ENCODE measurements around the gene CALHM2.
"Not testable (repeated sequence)": the region's sequence is repeated elsewhere in the genome, so short reads cannot be mapped to it uniquely, and the experiment has no call there.

Gene CALHM2, protein sequence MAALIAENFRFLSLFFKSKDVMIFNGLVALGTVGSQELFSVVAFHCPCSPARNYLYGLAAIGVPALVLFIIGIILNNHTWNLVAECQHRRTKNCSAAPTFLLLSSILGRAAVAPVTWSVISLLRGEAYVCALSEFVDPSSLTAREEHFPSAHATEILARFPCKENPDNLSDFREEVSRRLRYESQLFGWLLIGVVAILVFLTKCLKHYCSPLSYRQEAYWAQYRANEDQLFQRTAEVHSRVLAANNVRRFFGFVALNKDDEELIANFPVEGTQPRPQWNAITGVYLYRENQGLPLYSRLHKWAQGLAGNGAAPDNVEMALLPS

DNA sequence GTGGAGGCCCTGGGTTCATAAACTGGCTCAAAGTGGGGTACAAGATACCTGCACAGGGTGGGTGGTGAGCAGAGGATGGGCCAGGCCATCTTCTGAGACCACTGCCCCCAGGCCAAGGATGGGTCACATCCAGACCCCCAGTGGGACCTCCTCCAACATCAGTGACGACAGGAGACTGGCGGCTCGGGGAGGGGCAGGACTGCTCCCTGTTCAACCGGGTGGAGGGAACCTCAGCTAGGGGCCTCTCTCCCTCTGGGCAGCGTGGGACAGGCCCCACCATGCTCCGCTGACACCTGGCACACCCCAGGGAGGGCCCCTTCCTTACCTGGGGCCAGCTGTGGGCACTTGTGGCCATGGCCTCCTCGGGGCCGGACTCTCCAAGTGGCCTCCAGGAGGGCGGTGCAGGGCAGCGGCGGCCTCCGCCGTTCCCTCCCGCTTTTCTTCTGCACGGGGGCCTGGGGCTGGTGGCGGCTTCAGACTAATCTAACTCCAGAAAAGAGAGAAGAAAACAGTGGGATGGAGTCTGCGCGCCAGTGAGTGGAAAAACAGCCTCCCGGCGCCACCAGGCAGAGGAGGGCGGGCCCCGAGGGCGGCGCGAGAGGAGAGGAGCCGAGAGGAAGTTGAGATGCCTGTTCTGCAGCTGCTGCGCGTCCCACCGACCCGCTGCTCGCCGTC, at the start of gene CALHM2:
Gene CALHM2, minus strand, starts transcription at position 540 of the 675 bp plus-strand sequence. CDS start 2,429 bp downstream, outside the sequence.
- peak; percentile 22 for DNase-seq (ENCODE audit: low spot score)

DNA sequence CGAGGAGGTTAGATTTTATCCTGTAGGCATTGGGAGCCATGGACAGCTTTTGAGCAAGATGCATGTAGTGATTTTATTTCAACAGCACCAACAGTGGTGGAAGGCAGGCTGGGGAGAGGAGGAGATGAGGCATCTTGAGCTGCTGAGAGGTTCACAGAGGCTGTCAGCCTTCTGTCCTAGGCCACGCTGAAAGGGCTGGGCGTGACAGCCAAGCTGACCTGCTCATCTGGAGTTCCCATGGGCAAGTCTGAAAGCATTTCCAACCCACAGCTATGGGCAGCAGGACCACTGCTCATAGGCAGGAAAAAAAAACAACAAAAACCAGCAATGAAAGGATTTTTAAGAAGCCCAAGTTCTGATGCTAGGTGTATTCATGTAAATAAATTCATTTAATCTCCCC, 49.0 kb upstream of the CALHM2 start:
- DNase-seq (ENCODE audit: low spot score): peak; percentile 10

DNA sequence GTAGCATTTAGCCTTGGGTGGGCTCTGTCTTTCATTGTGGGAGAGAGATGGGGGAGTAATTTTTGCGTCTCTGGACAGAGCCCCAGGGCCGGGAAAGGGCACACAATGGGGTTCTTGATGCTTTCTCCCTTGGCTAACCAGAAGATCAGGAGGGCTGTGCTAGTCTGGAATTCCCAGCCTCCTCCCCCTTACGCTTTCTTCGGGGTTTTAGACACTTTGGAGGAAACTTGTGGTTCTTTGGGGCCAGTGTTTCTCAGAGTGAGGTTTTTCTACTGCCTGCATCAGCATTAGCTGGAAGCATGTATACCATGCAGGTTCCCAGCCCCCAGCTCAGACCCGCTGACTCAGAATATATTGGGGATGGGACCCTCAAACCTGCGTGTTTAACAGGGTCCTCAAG, 48.3 kb upstream of the CALHM2 start:
- no peak for DNase-seq (ENCODE audit: low spot score)

DNA sequence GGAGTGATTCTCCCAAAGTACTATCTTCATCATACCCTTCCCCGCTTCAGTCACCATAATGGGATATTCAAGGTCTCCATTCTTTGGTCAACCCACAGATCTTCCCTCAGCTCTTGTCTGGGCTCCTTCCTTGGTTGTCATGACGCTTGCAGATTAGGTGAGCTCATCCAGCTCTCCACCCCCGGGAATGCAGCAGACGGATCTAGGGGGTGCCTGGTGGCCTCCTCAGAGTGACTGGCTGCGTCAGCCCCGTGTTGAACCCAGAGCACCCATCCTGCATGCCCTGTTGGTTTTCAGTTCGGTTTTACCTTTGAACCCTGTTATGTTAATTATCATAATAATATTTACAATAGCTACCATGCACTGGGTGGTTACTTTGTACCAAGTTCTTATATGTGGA, 47.7 kb upstream of the CALHM2 start:
- DNase-seq (ENCODE audit: low spot score): no peak

DNA sequence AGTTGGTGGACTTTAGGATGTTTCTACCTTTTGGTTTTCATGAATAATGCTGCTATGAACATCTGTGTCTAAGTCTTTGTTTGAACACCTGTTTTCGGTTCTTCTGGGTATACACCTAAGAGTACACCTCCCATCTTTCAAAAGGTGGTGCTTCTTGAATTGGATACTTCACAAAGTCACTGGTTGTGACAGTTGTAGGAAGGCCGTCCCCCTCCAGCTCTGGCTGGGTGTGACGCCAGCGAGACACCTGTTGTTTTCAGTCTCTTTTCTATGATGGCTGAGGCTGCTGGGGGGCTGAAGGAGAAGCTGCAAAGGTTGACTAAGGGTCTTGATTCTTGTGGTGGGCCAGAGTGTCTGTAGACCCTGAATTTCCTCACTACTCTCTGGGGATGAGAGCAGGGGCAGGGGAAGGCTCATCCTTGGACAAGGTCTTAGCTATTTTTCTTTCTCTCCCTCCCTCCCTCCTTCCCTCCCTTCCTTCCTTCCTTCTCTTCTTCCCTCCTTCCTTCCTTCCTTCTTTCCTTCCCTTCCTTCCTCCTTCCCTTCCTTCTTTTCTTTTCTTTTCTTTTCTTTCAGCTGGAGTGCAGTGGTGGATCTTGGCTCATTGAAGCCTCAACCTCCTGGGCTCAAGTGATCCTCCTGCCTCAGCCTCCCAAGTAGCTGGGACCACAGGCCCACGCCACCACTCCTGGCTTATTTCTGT, 46.9 kb upstream of the CALHM2 start:
- DNase-seq (ENCODE audit: low spot score): no peak

DNA sequence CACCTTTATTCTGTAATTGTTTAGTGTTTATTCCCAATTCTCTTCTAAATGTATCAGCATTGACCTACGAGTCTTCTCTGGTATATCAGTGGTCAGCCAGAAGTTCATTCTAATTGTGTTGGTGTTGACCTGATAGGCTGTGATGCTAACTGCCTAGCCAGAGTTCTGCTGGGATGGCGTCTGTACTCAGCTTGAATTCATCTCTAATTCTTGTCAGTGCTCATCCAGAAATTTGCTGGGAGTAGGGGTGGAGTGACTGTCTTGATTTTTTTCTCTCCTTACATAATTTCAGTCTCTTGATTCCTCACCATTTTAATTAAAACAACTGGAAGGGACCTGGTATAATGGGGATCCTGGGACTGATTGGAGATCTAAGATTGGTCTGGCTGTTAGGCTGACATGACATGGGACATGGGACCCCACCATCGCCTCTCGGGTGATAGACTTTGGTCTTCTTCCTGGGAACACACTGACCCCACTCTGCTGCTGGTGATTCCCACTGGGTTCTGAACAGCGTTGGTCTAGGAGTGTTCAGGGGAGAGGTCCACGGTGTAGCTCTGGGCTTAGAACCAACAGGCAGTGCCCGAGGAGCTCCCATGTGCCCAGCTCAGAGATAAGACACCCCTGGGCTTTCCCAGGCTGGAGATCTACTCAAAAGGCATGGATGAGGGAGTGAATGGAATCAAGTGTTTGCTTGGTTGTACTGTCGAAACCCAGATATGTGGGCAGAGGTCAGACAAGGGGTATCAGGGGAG, 45.2 kb upstream of the CALHM2 start:
- DNase-seq (ENCODE audit: low spot score): peak; percentile 21

DNA sequence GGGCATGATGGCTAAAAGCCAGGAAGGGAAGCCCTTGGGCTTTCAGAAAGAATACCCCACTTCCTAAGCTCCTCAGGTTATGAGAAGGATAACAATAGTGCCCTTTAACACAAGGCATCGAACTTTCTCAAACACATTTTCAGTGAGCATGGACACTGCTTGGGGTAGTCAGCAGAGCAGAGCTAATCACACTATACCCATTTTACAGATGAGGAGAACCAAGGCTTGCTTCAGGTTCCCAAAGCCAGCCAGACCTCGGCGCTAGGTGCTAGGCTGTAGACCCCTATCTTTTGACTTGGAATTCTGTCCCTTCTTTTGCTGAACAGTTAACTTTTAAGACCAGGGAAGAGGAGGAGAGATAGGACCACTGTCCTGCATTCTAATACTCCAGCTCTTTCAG, 43.2 kb upstream of the CALHM2 start:
- DNase-seq (ENCODE audit: low spot score): no peak

DNA sequence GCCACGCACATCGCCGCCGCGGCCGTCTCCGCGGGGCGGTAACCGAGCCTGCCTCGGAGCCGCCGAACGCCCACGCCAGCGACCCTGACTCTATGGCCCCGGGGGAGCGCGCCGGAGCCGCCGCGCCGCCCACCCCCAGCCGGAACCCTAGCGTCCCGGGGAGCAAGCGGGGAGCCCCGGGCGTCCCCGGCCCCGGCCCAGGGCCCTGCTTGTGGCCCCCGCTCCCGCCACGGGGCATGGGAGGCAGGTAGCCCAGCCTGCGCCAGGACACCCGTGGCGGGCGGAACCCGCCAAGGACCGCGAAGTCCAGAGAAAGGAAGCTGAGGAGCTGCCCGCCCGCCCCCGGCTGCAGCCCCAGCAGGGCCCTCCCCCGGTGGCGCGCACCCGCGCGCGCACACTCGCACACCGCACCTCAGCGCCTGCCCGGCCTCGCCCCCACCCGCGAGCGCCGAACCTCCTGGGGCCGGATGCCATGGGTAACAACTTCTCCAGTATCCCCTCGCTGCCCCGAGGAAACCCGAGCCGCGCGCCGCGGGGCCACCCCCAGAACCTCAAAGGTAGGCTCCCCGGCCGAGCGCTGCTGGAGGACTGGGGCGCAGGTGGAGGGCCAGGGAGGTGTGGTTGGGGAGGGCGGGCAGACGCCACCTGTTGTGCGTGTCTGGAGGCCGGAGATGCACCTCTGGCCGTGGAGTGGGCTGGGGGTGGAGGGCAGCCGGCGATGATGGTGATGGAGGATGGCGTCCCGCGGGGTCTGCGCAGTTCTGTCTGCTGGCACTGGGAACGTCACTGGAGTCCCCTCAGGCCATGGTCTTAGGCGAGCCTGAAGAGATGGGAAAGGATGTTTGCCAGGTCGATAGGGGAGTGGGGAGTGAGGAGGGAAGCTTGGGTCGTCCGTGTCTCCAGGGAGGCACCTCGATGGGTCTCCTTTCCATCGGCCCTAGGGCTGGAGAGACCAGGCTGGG, 42.0 kb upstream of the CALHM2 start:
- DNase-seq (ENCODE audit: low spot score): peak; percentile 34

DNA sequence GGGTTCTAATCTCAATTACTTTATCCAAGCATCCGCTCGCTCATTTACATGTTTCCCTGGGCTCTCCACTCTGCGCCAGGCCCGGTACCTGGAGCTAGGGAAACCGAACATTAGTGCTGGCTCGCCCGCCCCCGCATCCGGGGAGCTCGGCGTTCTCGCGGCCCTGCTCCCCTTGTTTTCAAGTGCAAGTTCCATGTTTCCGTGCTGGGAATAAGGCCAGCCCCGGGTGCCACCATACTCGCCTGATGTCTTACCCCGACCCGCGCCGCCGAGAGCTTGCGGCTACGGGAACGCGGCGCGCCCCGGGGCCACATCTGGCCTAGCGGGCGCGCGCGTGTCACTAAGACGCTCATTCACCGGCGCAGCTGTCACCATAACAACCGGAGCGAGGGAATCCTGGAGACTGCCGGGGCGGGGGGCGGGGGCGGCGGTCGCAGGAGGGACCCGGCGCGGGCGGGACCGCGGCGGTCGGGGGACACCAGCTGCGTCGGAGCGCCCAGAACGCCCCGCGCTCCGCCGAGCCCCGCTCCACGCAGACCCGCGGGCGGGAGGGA, 41.3 kb upstream of the CALHM2 start, which contains the start of gene NEURL1:
Gene NEURL1, plus strand, starts transcription at position 344 of the 554 bp plus-strand sequence. CDS start 683 bp downstream, outside the sequence.
- peak; percentile 48 for DNase-seq (ENCODE audit: low spot score)

DNA sequence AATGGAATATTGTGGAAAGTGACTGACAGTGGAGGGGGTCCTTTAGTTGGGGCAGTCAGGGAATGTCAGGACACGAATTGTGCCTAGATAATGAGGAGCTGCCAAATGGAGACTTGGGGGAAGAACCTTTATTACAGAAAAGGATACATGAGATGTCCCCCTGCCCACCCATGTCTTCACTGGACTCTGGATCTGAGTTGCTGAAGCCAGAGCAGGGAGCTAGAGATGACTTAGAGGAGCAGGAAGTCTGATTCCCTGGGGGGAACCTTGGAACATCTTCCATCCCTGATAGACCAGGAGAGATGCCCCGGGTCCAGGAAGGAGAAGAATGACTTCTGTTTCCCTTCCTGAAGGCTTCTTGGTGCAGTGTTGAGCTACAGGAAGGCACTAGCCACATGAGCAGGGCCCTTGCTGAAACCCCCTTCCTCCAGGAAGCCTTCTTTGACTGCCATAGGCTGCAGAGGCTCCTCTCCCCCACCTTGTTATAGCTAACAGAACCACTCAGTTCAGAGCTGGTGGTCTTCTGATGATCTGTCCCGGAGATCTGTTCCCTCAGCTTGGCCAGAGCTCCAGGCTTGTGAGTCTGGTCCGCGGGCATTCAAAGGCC, 40.6 kb upstream of the CALHM2 start:
- no peak for DNase-seq (ENCODE audit: low spot score)

DNA sequence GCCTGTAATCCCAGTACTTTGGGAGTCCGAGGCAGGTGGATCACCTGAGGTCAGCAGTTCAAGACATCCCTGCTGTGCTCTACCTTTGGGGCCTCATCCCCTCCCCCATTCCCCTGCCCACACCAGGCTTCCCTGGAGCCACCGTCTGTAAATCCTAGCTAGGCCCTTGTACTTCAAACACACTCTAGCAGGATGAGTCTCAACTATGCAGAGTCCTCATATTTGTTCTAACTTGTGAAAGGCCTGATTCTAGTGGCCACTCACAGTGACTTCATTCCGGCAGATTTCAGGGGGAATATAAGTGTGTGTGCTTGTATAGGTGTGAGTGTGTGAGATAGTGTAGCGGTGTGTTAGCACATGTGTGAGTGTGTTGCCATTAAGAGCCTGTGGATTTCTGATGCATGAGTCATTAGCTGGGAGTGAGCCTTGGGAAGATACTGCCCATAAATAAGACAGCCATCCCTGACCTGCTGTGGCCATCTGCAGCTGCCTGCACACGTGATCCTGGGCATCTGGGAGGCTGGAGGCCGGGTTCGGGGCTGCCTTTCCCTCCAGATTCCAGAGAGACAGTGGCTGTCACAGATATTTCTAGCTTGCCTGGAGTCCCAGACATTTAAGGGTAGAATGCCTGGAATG, 39.7 kb upstream of the CALHM2 start:
- DNase-seq (ENCODE audit: low spot score): peak; percentile 13

DNA sequence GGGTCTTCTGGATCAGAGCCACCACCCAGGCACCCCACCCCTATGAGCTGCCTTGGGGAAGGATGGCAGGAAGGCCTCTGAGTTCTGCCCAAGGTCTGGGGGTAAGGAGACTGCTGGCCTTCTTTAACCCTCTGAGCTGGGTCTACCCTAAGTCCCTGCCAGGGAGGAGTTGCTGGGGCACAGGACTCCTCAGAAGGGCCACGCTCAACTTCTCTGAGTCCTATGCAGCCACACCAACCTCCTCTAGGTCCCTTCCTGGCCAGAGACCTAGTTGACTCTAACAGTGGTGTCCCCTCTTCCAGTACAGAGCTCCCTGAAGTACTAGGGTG, 38.8 kb upstream of the CALHM2 start:
- no peak for DNase-seq (ENCODE audit: low spot score)

DNA sequence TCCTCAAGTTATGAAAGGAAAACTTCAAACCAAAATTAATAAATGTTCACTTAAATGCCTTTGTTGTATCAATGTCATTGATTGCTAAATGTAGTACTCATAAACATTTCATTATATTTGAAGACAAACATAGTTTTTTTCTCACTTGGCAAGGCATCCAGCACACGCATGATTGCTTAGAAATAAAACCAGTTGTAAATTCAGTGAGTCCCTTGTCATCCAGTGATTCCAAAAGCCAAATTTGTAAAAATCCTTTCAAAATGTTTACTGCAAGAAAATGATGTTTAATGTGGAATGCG, 35.2 kb upstream of the CALHM2 start:
- DNase-seq (ENCODE audit: low spot score): no peak

DNA sequence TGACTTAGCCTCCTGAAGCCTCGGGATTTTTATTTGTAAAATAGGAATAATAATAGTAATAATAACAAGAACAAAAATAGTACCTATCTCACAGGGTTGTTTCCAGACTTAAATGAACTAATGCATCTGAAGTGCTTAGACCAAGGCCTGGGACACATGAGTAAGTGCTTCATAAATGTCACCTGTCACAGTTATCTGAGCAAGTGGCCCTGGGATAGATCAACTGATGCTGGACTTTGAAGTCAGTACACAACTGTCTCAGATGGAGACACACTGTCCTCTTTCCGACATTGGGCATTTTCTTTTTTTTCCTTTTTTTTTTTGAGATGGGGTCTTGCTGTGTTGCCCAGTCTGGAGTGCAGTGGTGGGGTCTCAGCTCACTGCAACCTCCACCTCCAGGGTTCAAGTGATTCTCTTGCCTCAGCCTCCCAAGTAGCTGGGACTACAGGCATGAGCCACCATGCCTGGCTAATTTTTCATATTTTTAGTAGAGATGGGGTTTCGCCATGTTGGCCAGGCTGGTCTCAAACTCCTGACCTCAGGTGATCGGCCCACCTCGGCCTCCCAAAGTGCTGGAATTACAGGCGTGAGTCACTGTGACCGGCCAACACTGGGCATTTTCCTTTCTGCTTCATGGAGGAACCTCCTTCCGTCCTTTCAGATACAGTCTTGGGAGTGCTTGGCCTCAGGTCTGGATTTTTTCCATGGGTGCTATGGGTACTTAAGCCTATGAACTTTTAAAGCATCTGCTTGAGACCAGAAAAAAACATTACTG, 34.7 kb upstream of the CALHM2 start:
- not testable (repeated sequence) for DNase-seq (ENCODE audit: low spot score)

DNA sequence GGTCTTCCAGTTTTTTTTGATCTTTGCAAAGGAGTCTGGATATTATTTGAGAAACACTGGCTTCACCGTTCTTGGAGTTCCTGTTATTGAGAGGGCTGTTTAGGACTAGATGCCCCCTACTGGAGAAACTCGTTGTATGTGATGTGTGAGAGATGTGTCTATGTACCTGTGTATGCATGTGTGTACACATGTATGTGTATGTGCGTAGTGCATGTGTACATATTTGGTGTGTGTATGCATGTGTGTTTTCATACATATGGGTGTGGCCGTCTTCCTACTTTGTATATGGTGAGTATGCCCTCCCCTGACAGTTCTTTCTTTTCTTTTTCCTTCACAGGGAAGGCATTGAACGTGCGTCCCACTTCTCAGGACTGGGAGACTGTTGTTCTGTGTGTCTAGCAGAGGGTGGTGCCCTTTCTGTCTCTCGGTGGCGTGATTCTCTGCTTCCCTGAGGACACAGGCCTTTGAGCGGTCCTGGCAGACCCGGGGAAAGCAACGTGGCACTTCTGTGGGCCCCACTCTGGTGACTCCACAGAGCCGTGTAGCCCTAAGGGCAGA, 29.9 kb upstream of the CALHM2 start:
- DNase-seq (ENCODE audit: low spot score): peak; percentile 75

DNA sequence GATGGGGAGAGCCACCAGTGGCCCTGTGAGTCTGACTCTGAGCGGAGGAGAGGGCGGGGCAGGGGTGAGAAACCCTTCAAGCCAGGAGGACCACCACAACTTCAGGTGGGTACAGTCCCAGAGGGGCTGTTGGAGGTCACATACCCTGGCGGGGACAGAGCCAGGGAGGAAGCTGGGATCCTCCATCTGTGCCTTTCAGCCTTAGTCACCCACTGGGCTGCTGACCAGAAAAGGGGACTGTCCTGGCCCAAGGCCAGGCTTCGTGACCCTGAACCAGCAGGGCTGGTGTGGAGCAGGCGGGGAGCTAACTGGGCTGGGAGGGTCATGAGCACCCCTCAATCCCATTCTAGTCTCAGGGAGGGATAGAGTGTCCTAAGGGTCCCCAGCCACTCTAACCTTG, 28.4 kb upstream of the CALHM2 start:
- no peak for DNase-seq (ENCODE audit: low spot score)

DNA sequence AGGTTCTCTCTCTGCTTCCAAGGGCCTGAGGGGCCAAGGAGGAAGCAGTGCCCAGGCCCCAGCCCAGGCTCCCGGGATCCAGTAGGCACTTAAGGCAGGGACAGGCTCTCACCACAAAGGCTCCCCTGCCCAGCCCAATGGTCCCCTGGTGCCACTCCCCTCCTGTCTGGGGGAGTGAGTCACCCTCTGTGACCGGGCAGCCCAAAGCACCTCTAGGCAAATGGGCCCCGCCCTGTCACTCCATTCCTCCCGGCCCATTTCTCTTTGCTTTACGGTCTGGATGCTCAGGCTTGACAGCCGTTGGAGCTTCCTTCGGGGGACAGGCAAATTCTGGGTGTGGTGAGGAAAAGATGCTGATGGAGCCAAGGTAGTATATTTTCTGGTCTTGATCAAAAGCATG, 27.0 kb upstream of the CALHM2 start, which contains the start of gene CALHM3:
Gene CALHM3, minus strand, starts transcription at position 106 of the 400 bp plus-strand sequence. CDS start 208 bp downstream, outside the sequence.
- DNase-seq (ENCODE audit: low spot score): no peak

DNA sequence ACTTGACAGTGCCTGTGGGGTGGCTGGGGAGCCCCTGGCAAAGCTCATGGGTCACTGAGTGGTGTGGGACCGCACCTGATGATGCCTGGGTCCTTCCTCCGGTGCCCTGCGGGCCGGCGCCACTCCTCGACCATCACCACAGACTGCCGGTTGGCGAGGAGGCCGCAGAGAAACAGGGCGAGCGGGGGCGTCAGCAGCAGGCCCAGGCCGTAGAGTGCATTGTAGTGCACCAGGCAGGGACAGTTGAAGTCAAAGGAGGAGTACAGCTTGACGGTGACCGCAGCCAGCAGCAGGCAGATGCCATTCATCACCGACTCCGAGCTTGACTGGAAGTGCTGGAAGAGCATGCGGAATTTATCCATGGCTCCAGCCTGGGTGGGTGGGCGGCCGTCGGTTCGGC, 26.5 kb upstream of the CALHM2 start:
- no peak for DNase-seq (ENCODE audit: low spot score)
